Measurements from ENCODE around the gene PNLDC1.

DNA sequence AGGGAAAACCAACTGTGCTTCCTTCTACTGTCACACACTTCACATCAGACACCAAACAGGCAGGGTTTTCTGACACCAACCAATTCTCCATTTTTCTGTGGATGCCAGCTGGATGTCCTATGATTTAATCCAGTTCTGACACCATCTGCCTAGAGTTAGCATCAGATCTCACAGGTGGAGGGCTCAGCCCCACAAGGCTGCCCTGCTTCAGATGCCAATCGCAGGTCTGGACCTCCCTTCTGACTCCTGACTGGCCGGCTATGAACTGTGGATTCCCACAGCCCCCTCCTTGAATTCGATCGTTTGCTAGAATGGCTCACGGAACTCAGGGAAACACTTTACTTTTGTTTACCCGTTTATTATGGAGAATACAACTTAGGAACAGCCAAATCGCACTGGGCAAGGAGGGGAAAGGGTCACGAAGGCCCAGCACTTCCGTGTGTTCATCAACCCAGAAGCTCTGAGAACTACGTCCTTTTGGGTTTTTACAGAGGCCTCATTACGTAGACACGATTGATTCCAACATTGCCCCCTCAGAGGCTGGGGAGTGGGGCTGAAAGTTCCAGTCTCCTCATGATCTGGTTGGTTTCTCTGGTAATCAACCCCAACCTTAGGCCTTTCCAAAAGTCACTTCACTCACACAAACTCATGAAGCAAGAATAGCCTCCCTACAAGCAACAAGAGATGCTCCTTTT, 65.3 kb downstream of the PNLDC1 start:
- TF ChIP-seq, protein P1, sequence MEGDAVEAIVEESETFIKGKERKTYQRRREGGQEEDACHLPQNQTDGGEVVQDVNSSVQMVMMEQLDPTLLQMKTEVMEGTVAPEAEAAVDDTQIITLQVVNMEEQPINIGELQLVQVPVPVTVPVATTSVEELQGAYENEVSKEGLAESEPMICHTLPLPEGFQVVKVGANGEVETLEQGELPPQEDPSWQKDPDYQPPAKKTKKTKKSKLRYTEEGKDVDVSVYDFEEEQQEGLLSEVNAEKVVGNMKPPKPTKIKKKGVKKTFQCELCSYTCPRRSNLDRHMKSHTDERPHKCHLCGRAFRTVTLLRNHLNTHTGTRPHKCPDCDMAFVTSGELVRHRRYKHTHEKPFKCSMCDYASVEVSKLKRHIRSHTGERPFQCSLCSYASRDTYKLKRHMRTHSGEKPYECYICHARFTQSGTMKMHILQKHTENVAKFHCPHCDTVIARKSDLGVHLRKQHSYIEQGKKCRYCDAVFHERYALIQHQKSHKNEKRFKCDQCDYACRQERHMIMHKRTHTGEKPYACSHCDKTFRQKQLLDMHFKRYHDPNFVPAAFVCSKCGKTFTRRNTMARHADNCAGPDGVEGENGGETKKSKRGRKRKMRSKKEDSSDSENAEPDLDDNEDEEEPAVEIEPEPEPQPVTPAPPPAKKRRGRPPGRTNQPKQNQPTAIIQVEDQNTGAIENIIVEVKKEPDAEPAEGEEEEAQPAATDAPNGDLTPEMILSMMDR (IDR thresholded peaks at IDR 0.05; ENCODE audit: insufficient read depth, low read depth, low read length) = no peak
- no peak for TF ChIP-seq EZH2 (IDR thresholded peaks at IDR 0.05; ENCODE audit: insufficient read depth, low read length)
